Ammon's horn (tissue), 1 donor: ENCODE data around the gene CLDN34.

ENCODE experiments used
- DNase-seq: peaks from one replicate; pipeline ENCODE4 v3.0.0-alpha.2; 2016; ENCODE audit warnings: low spot score

CLDN34 gene

GRCh38 chrX:9980927-9981326 lies 13.8 kb downstream of the CLDN34 start:
- no peak for DNase-seq

GRCh38 chrX:9983441-9983840 lies 16.3 kb downstream of the CLDN34 start:
- DNase-seq, result no peak

- DNase-seq, result no peak
These were observed 16.7 kb downstream of the CLDN34 start for GRCh38 chrX:9983846-9984245.

GRCh38 chrX:9988762-9989161 lies 21.6 kb downstream of the CLDN34 start:
- no peak for DNase-seq

GRCh38 chrX:9992061-9992460 lies 24.9 kb downstream of the CLDN34 start:
- DNase-seq, result no peak

- DNase-seq, result no peak
These were observed 25.6 kb downstream of the CLDN34 start for GRCh38 chrX:9992724-9993123.

GRCh38 chrX:9995855-9996339 lies 28.7 kb downstream of the CLDN34 start:
- DNase-seq, result peak; percentile 82

GRCh38 chrX:9997041-9997440 lies 29.9 kb downstream of the CLDN34 start:
- DNase-seq, result no peak

GRCh38 chrX:9997524-9997923 lies 30.4 kb downstream of the CLDN34 start:
- DNase-seq, result no peak

- DNase-seq, result no peak
These were observed 34.3 kb downstream of the CLDN34 start for GRCh38 chrX:10001496-10001895.

GRCh38 chrX:10004832-10005475 lies 37.8 kb downstream of the CLDN34 start:
- DNase-seq, result no peak

- no peak for DNase-seq
These were observed 38.9 kb downstream of the CLDN34 start for GRCh38 chrX:10006086-10006485.

- no peak for DNase-seq
These were observed 39.6 kb downstream of the CLDN34 start for GRCh38 chrX:10006770-10007169.

- no peak for DNase-seq
These were observed 40.5 kb downstream of the CLDN34 start for GRCh38 chrX:10007621-10008020.

GRCh38 chrX:10008483-10009056 lies 41.4 kb downstream of the CLDN34 start:
- DNase-seq, result no peak

GRCh38 chrX:10009741-10010140 lies 42.6 kb downstream of the CLDN34 start:
- DNase-seq, result no peak

GRCh38 chrX:10010686-10011085 lies 43.5 kb downstream of the CLDN34 start:
- DNase-seq, result no peak

GRCh38 chrX:10011261-10011931 lies 44.2 kb downstream of the CLDN34 start:
- no peak for DNase-seq

GRCh38 chrX:10011991-10012390 lies 44.8 kb downstream of the CLDN34 start:
- DNase-seq, result no peak

- peak; percentile 87 for DNase-seq
These were observed 47.5 kb downstream of the CLDN34 start for GRCh38 chrX:10014462-10015354.

- DNase-seq, result no peak
These were observed 48.2 kb downstream of the CLDN34 start for GRCh38 chrX:10015355-10015722.

GRCh38 chrX:10015723-10016518 lies 48.8 kb downstream of the CLDN34 start:
- DNase-seq, result no peak
